ENCODE measurements around the gene DNAI4.

The DNAI4 gene

GRCh38 chr1:66764994-66765578, 159.6 kb downstream of the DNAI4 start:
- peak; percentile 54 for DNase-seq

Data from NCI-H1092 treated with DMSO at 0.1 percent for 48 hours (cell line).